ENCODE results near the gene ACOX3. TPM values are rescaled to one million over a fixed set of nuclear protein-coding genes. Genes with fewer than 3 reads are reported as not detected.
"Not testable (repeated sequence)": the region's sequence is repeated elsewhere in the genome, so short reads cannot be mapped to it uniquely, and the experiment has no call there.

The ACOX3 gene
- 12.2 and 13.0 TPM in 2 replicates for total RNA-seq (2014; rRNA removed)
- Bru-seq, nascent RNA = percentile 58 among the genes with signal in this experiment
- BruChase-seq, experiment 1, labeled RNA remaining after a 6-hour chase = percentile 57 among the genes with signal in this experiment
- percentile 65 among the genes with signal in this experiment for BruChase-seq, experiment 2, labeled RNA remaining after a 2-hour chase
- long read RNA-seq, transcript ACOX3-201 (18 exons, 2,860 nt) = minor isoform, 5 of 39 reads
- long read RNA-seq, transcript ACOX3-203 (18 exons, 2,253 nt) = major isoform, 6 of 39 reads
- long read RNA-seq, partial matches to known transcripts = 11 of 39 reads
- long read RNA-seq, other reads (novel, unspliced or antisense) = 15 of 39 reads

- Histone ChIP-seq H3K79me2 (ENCODE audit: low read length) (peaks cover 72% of the 10 kb centered on the region), H3K36me3 (ENCODE audit: low read depth, low read length) (no peaks in the 10 kb centered on the region), H3K27me3 (ENCODE audit: low read length) (no peaks in the 10 kb centered on the region), H3K9me2 (replicated peaks; ENCODE audit: low read length) (no peaks in the 10 kb centered on the region), H3K9ac (ENCODE audit: low read length) (peak within 1 kb of the TSS; percentile 84), H3K9me3 (ENCODE audit: low read length) (no peaks in the 10 kb centered on the region), H3K4me1 (ENCODE audit: insufficient read depth, low read length) (peaks cover 23% of the 10 kb centered on the region), H3K27ac (ENCODE audit: low read length) (peak within 1 kb of the TSS; percentile 78), H3K4me2 (ENCODE audit: low read length) (peak within 1 kb of the TSS; percentile 98), H2AFZ (ENCODE audit: low read length) (peak within 1 kb of the TSS; percentile 97), H4K20me1 (ENCODE audit: low read length) (peaks cover 11% of the 10 kb centered on the region; the same call in 1 of the 2 replicates), H3K4me3 (ENCODE audit: low read length) (peak within 1 kb of the TSS; percentile 100), H3F3A (ENCODE audit: low read length, unreplicated experiment) (no peaks in the 10 kb centered on the region)
- ChIA-PET CTCF (no interaction called here), POLR2A (ENCODE audit: unreplicated experiment) (no interaction called here)
- ATAC-seq (peak; percentile 65), DNase-seq (peak; percentile 88)
- TF ChIP-seq EZH2phosphoT487 (IDR thresholded peaks at IDR 0.05; ENCODE audit: borderline replicate concordance, low read length) (no peak), EZH2 (IDR thresholded peaks at IDR 0.05; ENCODE audit: low read length, unreplicated experiment) (no peak), CTCF (conservative IDR thresholded peaks at IDR 0.05; ENCODE audit: low read depth, low read length) (no peak)
- BruUV-seq (replicated peaks) = no TSS peak
- intact Hi-C loops (cut with micrococcal nuclease) = no loop called here
Observed at GRCh38 chr4:8440492-8441311, at the start of gene ACOX3, which contains the start of gene TRMT44. Gene ACOX3, minus strand, starts transcription at chr4:8440723. Its CDS starts 24,202 bp downstream, at chr4:8416521. Gene TRMT44, plus strand, starts transcription at chr4:8440777. Its CDS starts 46 bp downstream, at chr4:8440823.

DNA sequence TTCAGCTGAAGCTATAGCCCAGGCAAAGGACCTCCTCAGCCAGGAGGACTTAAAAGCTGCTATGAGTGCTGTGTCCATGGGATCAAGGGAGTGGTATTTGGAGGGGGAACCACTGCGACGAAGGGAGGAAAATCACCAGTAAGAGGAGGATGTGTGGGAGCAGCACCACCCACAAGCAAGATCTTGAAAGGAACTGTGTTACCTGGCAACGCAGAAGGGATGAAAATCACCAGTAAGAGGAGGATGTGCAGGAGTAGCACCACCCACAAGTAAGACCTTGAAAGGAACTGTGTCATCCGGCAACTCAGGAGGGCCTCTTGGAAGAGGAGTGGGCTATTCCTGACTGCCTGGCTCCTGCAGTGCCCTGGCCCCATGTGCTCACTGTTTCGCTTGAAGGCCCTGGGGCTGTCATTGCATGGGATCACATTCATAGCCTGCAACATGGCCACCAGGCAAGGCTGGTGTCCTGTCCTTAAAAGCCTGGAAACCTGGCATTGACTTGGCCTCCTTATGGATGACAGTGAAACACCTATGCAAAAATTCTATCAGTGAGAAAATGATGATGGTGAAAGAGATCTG is 48.4 kb upstream of the ACOX3 start:
- H3K9me3 ChIP-seq (ENCODE audit: low read length) = no peaks in the 10 kb centered on the region
- no TSS peak for BruUV-seq (replicated peaks)
- H3K36me3 ChIP-seq (ENCODE audit: low read depth, low read length) = no peaks in the 10 kb centered on the region
- H4K20me1 ChIP-seq (ENCODE audit: low read length) = no peaks in the 10 kb centered on the region
- intact Hi-C loops (cut with micrococcal nuclease) = no loop called here
- ChIA-PET CTCF (no interaction called here), POLR2A (ENCODE audit: unreplicated experiment) (no interaction called here)
- H3K9ac ChIP-seq (ENCODE audit: low read length) = no peak overlapping the region
- H3K79me2 ChIP-seq (ENCODE audit: low read length) = no peaks in the 10 kb centered on the region
- no peak overlapping the region for H3K4me2 ChIP-seq (ENCODE audit: low read length)
- ATAC-seq (no peak), DNase-seq (no peak)
- no peaks in the 10 kb centered on the region for H3F3A ChIP-seq (ENCODE audit: low read length, unreplicated experiment)
- H3K4me1 ChIP-seq (ENCODE audit: insufficient read depth, low read length) = no peaks in the 10 kb centered on the region
- H3K27ac ChIP-seq (ENCODE audit: low read length) = no peak overlapping the region
- TF ChIP-seq EZH2 (IDR thresholded peaks at IDR 0.05; ENCODE audit: low read length, unreplicated experiment) (no peak), CTCF (conservative IDR thresholded peaks at IDR 0.05; ENCODE audit: low read depth, low read length) (no peak), EZH2phosphoT487 (IDR thresholded peaks at IDR 0.05; ENCODE audit: borderline replicate concordance, low read length) (no peak)
- no peaks in the 10 kb centered on the region for H3K27me3 ChIP-seq (ENCODE audit: low read length)
- H2AFZ ChIP-seq (ENCODE audit: low read length) = no peak overlapping the region
- H3K4me3 ChIP-seq (ENCODE audit: low read length) = no peak overlapping the region
- no peaks in the 10 kb centered on the region for H3K9me2 ChIP-seq (replicated peaks; ENCODE audit: low read length)

DNA sequence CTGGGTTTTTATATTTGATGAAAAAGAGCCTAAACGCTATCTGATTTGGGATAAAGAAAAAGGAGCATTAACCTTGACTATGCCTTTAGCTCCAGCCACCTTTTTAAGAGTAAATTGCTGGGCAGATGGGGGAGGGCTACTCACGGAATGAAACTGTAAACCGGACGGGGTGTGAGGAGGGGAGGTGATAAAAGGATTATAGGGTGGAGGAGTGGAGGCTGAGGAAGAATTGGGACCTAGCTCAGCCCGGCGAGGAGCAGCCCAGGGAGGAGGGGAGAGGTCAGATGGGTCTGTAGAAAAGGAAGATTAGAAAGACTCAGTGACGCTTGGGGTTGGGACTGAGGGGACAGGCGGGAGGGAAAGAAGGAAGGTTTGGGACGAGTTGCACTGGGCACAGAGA is 46.1 kb upstream of the ACOX3 start:
- intact Hi-C loops (cut with micrococcal nuclease); H3F3A ChIP-seq (ENCODE audit: low read length, unreplicated experiment); H3K9ac ChIP-seq (ENCODE audit: low read length); H3K9me3 ChIP-seq (ENCODE audit: low read length); H3K4me1 ChIP-seq (ENCODE audit: insufficient read depth, low read length); H3K27ac ChIP-seq (ENCODE audit: low read length); DNase-seq; H3K27me3 ChIP-seq (ENCODE audit: low read length); H3K79me2 ChIP-seq (ENCODE audit: low read length); ATAC-seq; H3K9me2 ChIP-seq (replicated peaks; ENCODE audit: low read length); BruUV-seq (replicated peaks); H2AFZ ChIP-seq (ENCODE audit: low read length); H4K20me1 ChIP-seq (ENCODE audit: low read length); POLR2A ChIA-PET (ENCODE audit: unreplicated experiment); H3K4me3 ChIP-seq (ENCODE audit: low read length); CTCF ChIA-PET; H3K4me2 ChIP-seq (ENCODE audit: low read length); H3K36me3 ChIP-seq (ENCODE audit: low read depth, low read length): not testable (repeated sequence)
